NCI-H1105 (cell line): ENCODE data around the gene RNF115.
"Not testable (repeated sequence)": the region's sequence is repeated elsewhere in the genome, so short reads cannot be mapped to it uniquely, and the experiment has no call there.

Source experiments
- DNase-seq: peaks from one replicate; lab custom pipeline; 2025; lab: John Stamatoyannopoulos, UW

RNF115 gene

GRCh38 chr1:145823565-145824498, at the start of gene RNF115, which contains the start of gene POLR3C:
Gene RNF115, minus strand, starts transcription at chr1:145824095. Its CDS starts 222 bp downstream, at chr1:145823873.
Gene POLR3C, plus strand, starts transcription at chr1:145824200. Its CDS starts 1,577 bp downstream, at chr1:145825777.
- peak; percentile 93 for DNase-seq

- no peak for DNase-seq
These were observed 48.4 kb upstream of the RNF115 start for GRCh38 chr1:145871994-145872924.

- no peak for DNase-seq
These were observed 44.3 kb upstream of the RNF115 start for GRCh38 chr1:145868232-145868631.

GRCh38 chr1:145863282-145864018, 39.6 kb upstream of the RNF115 start:
- DNase-seq, result no peak

- DNase-seq, result peak; percentile 85
These were observed 35.7 kb upstream of the RNF115 start for GRCh38 chr1:145859491-145860023.

GRCh38 chr1:145858901-145859490, 35.1 kb upstream of the RNF115 start, which contains the start of gene PIAS3:
Gene PIAS3, minus strand, starts transcription at chr1:145859081. Its CDS starts 91 bp downstream, at chr1:145858990.
- DNase-seq, result peak; percentile 94

GRCh38 chr1:145858238-145858900, 34.5 kb upstream of the RNF115 start:
- peak; percentile 81 for DNase-seq

- no peak for DNase-seq
These were observed 33.3 kb upstream of the RNF115 start for GRCh38 chr1:145857170-145857569.

GRCh38 chr1:145855426-145855948, 31.6 kb upstream of the RNF115 start:
- no peak for DNase-seq

GRCh38 chr1:145849356-145850160, 25.7 kb upstream of the RNF115 start:
- DNase-seq, result no peak

GRCh38 chr1:145847827-145848226, 23.9 kb upstream of the RNF115 start:
- no peak for DNase-seq

- no peak for DNase-seq
These were observed 22.3 kb upstream of the RNF115 start for GRCh38 chr1:145846201-145846612.

- DNase-seq, result peak; percentile 74
These were observed 21.7 kb upstream of the RNF115 start, which contains the start of gene NUDT17 for GRCh38 chr1:145845514-145846161. Gene NUDT17, plus strand, starts transcription at chr1:145845630. Its CDS starts 11 bp downstream, at chr1:145845641.

GRCh38 chr1:145845144-145845513, 21.2 kb upstream of the RNF115 start:
- DNase-seq, result no peak

GRCh38 chr1:145843031-145843430, 19.1 kb upstream of the RNF115 start:
- no peak for DNase-seq

- no peak for DNase-seq
These were observed 13.8 kb upstream of the RNF115 start for GRCh38 chr1:145837656-145838055.

- not testable (repeated sequence) for DNase-seq
These were observed 6.9 kb upstream of the RNF115 start for GRCh38 chr1:145830810-145831209.

- DNase-seq, result no peak
These were observed 4.6 kb upstream of the RNF115 start for GRCh38 chr1:145828367-145829026.
